Measurements from ENCODE around the gene PPP1R3E.
"Not testable (repeated sequence)": the region's sequence is repeated elsewhere in the genome, so short reads cannot be mapped to it uniquely, and the experiment has no call there.

PPP1R3E gene

GRCh38 chr14:23269193-23269592 is 33.5 kb downstream of the PPP1R3E start:
- Histone ChIP-seq H3K4me3 (ENCODE audit: low read length, poor library complexity, severe bottlenecking) (no peak overlapping the region), H2AFZ (ENCODE audit: low read length) (no peak overlapping the region), H3F3A (ENCODE audit: low read depth) (no peaks in the 10 kb centered on the region), H3K9me2 (replicated peaks; ENCODE audit: low read depth, low read length) (no peaks in the 10 kb centered on the region), H3K4me2 (ENCODE audit: low read depth, low read length, poor library complexity, severe bottlenecking) (no peak overlapping the region), H3K36me3 (ENCODE audit: insufficient read depth, low read length) (no peaks in the 10 kb centered on the region), H3K9me3 (ENCODE audit: insufficient read depth, low read depth, low read length) (no peaks in the 10 kb centered on the region), H4K20me1 (ENCODE audit: insufficient read depth, low read length, poor library complexity, severe bottlenecking) (no peaks in the 10 kb centered on the region), H3K27me3 (ENCODE audit: insufficient read depth, low read length, poor library complexity, severe bottlenecking) (no peaks in the 10 kb centered on the region), H3K9ac (ENCODE audit: low read depth, low read length, poor library complexity, severe bottlenecking) (no peak overlapping the region), H3K79me2 (ENCODE audit: insufficient read depth, low read length) (no peaks in the 10 kb centered on the region), H3K4me1 (ENCODE audit: insufficient read depth, low read length, poor library complexity, severe bottlenecking) (no peaks in the 10 kb centered on the region)
- TF ChIP-seq EZH2phosphoT487 (IDR thresholded peaks at IDR 0.05; ENCODE audit: borderline replicate concordance) (no peak), CTCF (conservative IDR thresholded peaks at IDR 0.05; ENCODE audit: low read length) (no peak)

- H3K9ac ChIP-seq (ENCODE audit: low read depth, low read length, poor library complexity, severe bottlenecking); H3K9me3 ChIP-seq (ENCODE audit: insufficient read depth, low read depth, low read length); H4K20me1 ChIP-seq (ENCODE audit: insufficient read depth, low read length, poor library complexity, severe bottlenecking); H3K36me3 ChIP-seq (ENCODE audit: insufficient read depth, low read length); H3K79me2 ChIP-seq (ENCODE audit: insufficient read depth, low read length); H3K4me2 ChIP-seq (ENCODE audit: low read depth, low read length, poor library complexity, severe bottlenecking); H3K4me1 ChIP-seq (ENCODE audit: insufficient read depth, low read length, poor library complexity, severe bottlenecking); H2AFZ ChIP-seq (ENCODE audit: low read length); H3K9me2 ChIP-seq (replicated peaks; ENCODE audit: low read depth, low read length); H3K4me3 ChIP-seq (ENCODE audit: low read length, poor library complexity, severe bottlenecking); H3F3A ChIP-seq (ENCODE audit: low read depth); H3K27me3 ChIP-seq (ENCODE audit: insufficient read depth, low read length, poor library complexity, severe bottlenecking): not testable (repeated sequence)
Measured at GRCh38 chr14:23260849-23261248, 41.8 kb downstream of the PPP1R3E start.

GRCh38 chr14:23259426-23259825 is 43.2 kb downstream of the PPP1R3E start:
- no peaks in the 10 kb centered on the region for H3K36me3 ChIP-seq (ENCODE audit: insufficient read depth, low read length)
- TF ChIP-seq CTCF (conservative IDR thresholded peaks at IDR 0.05; ENCODE audit: low read length) (no peak), EZH2phosphoT487 (IDR thresholded peaks at IDR 0.05; ENCODE audit: borderline replicate concordance) (no peak)
- no peaks in the 10 kb centered on the region for H3K9me2 ChIP-seq (replicated peaks; ENCODE audit: low read depth, low read length)
- H3F3A ChIP-seq (ENCODE audit: low read depth) = no peaks in the 10 kb centered on the region
- H3K79me2 ChIP-seq (ENCODE audit: insufficient read depth, low read length) = no peaks in the 10 kb centered on the region
- H3K9me3 ChIP-seq (ENCODE audit: insufficient read depth, low read depth, low read length) = no peaks in the 10 kb centered on the region
- H2AFZ ChIP-seq (ENCODE audit: low read length) = no peak overlapping the region
- no peak overlapping the region for H3K4me3 ChIP-seq (ENCODE audit: low read length, poor library complexity, severe bottlenecking)
- H3K4me1 ChIP-seq (ENCODE audit: insufficient read depth, low read length, poor library complexity, severe bottlenecking) = no peaks in the 10 kb centered on the region
- no peak overlapping the region for H3K9ac ChIP-seq (ENCODE audit: low read depth, low read length, poor library complexity, severe bottlenecking)
- H4K20me1 ChIP-seq (ENCODE audit: insufficient read depth, low read length, poor library complexity, severe bottlenecking) = no peaks in the 10 kb centered on the region
- no peak overlapping the region for H3K4me2 ChIP-seq (ENCODE audit: low read depth, low read length, poor library complexity, severe bottlenecking)
- H3K27me3 ChIP-seq (ENCODE audit: insufficient read depth, low read length, poor library complexity, severe bottlenecking) = no peaks in the 10 kb centered on the region

GRCh38 chr14:23258256-23258655 is 44.4 kb downstream of the PPP1R3E start:
- H3K36me3 ChIP-seq (ENCODE audit: insufficient read depth, low read length) = no peaks in the 10 kb centered on the region
- H3F3A ChIP-seq (ENCODE audit: low read depth) = no peaks in the 10 kb centered on the region
- H2AFZ ChIP-seq (ENCODE audit: low read length) = no peak overlapping the region
- no peaks in the 10 kb centered on the region for H3K9me2 ChIP-seq (replicated peaks; ENCODE audit: low read depth, low read length)
- TF ChIP-seq EZH2phosphoT487 (IDR thresholded peaks at IDR 0.05; ENCODE audit: borderline replicate concordance) (no peak), CTCF (conservative IDR thresholded peaks at IDR 0.05; ENCODE audit: low read length) (no peak)
- H4K20me1 ChIP-seq (ENCODE audit: insufficient read depth, low read length, poor library complexity, severe bottlenecking) = no peaks in the 10 kb centered on the region
- H3K4me3 ChIP-seq (ENCODE audit: low read length, poor library complexity, severe bottlenecking) = no peak overlapping the region
- no peaks in the 10 kb centered on the region for H3K27me3 ChIP-seq (ENCODE audit: insufficient read depth, low read length, poor library complexity, severe bottlenecking)
- H3K79me2 ChIP-seq (ENCODE audit: insufficient read depth, low read length) = no peaks in the 10 kb centered on the region
- H3K4me1 ChIP-seq (ENCODE audit: insufficient read depth, low read length, poor library complexity, severe bottlenecking) = no peaks in the 10 kb centered on the region
- no peak overlapping the region for H3K9ac ChIP-seq (ENCODE audit: low read depth, low read length, poor library complexity, severe bottlenecking)
- H3K4me2 ChIP-seq (ENCODE audit: low read depth, low read length, poor library complexity, severe bottlenecking) = no peak overlapping the region
- no peaks in the 10 kb centered on the region for H3K9me3 ChIP-seq (ENCODE audit: insufficient read depth, low read depth, low read length)

Measured in Loucy (cell line).